ENCODE measurements around the gene NEU4.
A peak's percentile ranks its signal among the peaks of the same experiment; 100 is the strongest.

The NEU4 gene

DNA sequence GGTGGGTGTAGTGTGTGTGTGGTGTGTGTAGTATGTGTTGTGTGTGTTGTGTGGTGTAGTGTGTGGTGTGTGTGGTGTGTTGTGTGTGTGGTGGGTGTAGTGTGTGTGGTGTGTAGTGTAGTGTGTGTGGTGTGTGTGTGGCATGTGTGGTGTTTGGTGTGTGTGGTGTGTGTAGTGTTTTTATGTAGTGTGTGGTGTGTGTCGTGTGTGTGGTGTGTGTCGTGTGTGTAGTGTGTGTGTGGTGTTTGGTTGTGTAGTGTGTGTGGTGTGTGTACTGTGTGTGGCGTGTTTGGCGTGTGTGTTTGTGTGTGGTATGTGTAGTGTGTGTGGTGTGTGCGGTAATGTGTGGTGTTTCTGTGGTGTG, 55.8 kb downstream of the NEU4 start:
- H3K36me3 Mint-ChIP-seq: peaks cover 23% of the 10 kb centered on the region
- peaks cover 64% of the 10 kb centered on the region for H3K4me1 Mint-ChIP-seq
- H3K27me3 Mint-ChIP-seq: peaks cover 41% of the 10 kb centered on the region
- peak overlapping the region; percentile 48 for H3K27ac Mint-ChIP-seq
- peaks cover 25% of the 10 kb centered on the region for H3K9me3 Mint-ChIP-seq
- no peak for ATAC-seq
- no peak overlapping the region for H3K4me3 Mint-ChIP-seq

DNA sequence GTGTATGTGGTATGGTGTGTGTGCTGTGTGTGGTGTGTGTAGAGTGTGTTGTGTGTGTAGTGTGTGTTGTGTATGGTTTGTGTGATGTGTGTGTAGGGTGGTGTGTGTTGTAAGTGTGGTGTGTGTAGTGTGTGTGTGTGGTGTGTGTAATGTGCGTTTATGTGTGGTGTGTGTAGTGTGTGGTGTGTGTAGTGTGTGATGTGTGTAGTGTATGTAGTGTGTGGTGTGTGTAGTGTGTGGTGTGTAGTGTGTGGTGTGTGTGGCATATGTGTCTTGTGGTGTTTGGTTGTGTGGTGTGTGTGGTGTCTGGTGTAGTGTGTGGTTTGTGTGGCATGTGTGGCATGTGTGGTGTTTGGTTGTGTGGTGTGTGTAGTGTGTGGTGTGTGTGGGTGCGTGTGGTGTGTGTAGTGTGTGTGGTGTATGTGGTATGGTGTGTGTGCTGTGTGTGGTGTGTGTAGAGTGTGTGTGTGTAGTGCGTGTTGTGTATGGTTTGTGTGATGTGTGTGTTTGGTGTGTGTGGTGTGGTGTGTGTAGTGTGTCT, 56.5 kb downstream of the NEU4 start:
- no peak overlapping the region for H3K4me3 Mint-ChIP-seq

DNA sequence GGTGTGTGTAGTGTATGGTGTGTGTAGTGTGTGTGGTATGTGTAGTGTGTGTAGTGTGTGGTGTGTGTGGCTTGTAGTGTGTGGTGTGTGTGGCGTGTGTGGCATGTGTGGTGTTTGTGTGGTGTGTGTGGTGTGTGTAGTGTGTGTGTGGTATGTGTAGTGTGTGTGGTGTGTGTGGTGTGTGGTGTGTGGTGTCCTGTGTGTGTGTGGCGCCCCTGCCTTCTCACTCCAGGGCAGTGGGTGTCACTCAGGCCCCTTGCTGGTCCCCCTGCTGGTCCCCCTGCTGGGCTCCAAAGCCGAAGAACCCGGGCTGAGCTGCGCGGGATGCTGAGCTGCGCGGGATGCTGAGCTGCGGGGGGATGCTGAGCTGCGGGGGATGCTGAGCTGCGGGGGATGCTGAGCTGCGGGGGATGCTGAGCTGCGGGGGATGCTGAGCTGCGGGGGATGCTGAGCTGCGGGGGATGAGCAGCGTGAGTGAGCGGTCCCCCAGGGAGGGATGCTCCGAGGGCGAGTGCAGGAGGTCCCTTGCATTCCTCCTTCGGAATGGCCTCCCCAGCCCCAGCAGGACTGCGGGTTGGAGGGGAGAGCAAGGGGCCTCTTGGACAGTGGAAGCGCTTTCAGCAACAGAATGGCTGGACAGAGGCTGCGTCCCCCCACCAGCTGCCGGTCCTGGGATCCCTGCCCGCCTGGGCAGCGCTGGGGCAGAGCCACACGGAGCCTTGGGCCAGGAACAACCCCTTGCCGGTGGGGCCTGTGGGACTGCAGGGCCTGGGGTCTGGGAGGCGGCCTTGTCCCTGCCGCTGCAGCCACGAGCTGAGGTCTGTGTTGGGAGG, 57.2 kb downstream of the NEU4 start:
- H3K27ac Mint-ChIP-seq: no peak overlapping the region
- no peak for ATAC-seq
- H3K36me3 Mint-ChIP-seq: peaks cover 23% of the 10 kb centered on the region
- H3K9me3 Mint-ChIP-seq: peaks cover 25% of the 10 kb centered on the region
- H3K27me3 Mint-ChIP-seq: peaks cover 45% of the 10 kb centered on the region
- H3K4me3 Mint-ChIP-seq: no peak overlapping the region
- peaks cover 56% of the 10 kb centered on the region for H3K4me1 Mint-ChIP-seq

More for the DNA sequence above, 56.5 kb downstream of the NEU4 start:
- no peak overlapping the region for H3K27ac Mint-ChIP-seq
- ATAC-seq: no peak
- H3K36me3 Mint-ChIP-seq: peaks cover 23% of the 10 kb centered on the region
- H3K4me1 Mint-ChIP-seq: peaks cover 59% of the 10 kb centered on the region
- H3K27me3 Mint-ChIP-seq: peaks cover 41% of the 10 kb centered on the region
- peaks cover 25% of the 10 kb centered on the region for H3K9me3 Mint-ChIP-seq

Measured in stimulated activated memory B cell treated with anti-CD40 and anti-IgM and Interleukin-4, amounts not matched to agents 10 μg/mL and 1 μg/mL and 100 μg/mL, for 72 hours (primary cell).